Parathyroid adenoma (tissue), 2 donors: ENCODE data around the gene LRP1B.

Experiments used
- H2AFZ ChIP-seq: fragments of 300-600 bp; sonication (generic); one replicate; pipeline ENCODE4 v1.7.0; 2017; ENCODE audit warnings: antibody characterized with exemption, mild to moderate bottlenecking
- H3K27ac ChIP-seq: fragments of 300-600 bp; sonication (generic); one replicate; pipeline ENCODE4 v1.7.0; 2017
- H3K27me3 ChIP-seq: fragments of 300-600 bp; sonication (generic); one replicate; pipeline ENCODE4 v1.7.0; 2017; ENCODE audit warnings: low read length; ENCODE audit not compliant: control insufficient read depth, insufficient read depth
- H3K36me3 ChIP-seq: fragments of 300-600 bp; sonication (generic); one replicate; pipeline ENCODE4 v1.7.0; 2017; ENCODE audit warnings: low read length; ENCODE audit not compliant: control insufficient read depth, insufficient read depth
- H3K4me1 ChIP-seq: fragments of 300-600 bp; sonication (generic); one replicate; pipeline ENCODE4 v1.7.0; 2017; ENCODE audit warnings: control low read depth
- H3K4me2 ChIP-seq: fragments of 300-600 bp; sonication (generic); one replicate; pipeline ENCODE4 v1.7.0; 2017; ENCODE audit warnings: low read length
- H3K4me3 ChIP-seq: fragments of 300-600 bp; sonication (generic); one replicate; pipeline ENCODE4 v1.7.0; 2017; ENCODE audit warnings: low read depth, low read length
- H3K79me2 ChIP-seq: fragments of 300-600 bp; sonication (generic); one replicate; pipeline ENCODE4 v1.7.0; 2017; ENCODE audit warnings: control low read depth
- H3K9ac ChIP-seq: fragments of 300-600 bp; sonication (generic); one replicate; pipeline ENCODE4 v1.7.0; 2017; ENCODE audit warnings: mild to moderate bottlenecking
- H3K9me3 ChIP-seq: fragments of 300-600 bp; sonication (generic); one replicate; pipeline ENCODE4 v1.7.0; 2017; ENCODE audit warnings: low read length; ENCODE audit not compliant: control insufficient read depth
- TF ChIP-seq, protein P1 (sequence below): fragments of 300-600 bp; sonication (generic); IDR thresholded peaks from one replicate; pipeline ENCODE4 v1.7.0; 2017; ENCODE audit warnings: antibody characterized with exemption, mild to moderate bottlenecking
- donor health status: primary hyperparathyroidism.

Gene LRP1B

DNA sequence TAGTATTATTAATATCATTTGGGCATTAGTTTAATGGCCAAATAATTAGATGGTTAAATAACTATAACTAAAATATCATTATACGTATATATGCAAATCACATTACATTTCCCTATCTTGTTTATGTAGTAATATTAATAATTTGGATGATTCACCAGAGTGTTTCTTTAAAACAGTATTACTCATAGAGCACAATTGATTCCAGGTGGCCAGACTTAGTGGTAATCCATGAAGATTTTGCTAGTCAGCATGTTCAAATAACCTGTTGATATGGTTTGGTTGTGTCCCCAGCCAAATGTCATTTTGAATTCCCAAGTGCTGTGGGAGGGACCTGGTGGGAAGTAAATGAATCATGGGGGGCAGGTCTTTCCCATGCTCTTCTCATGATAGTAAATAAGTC, 782.3 kb downstream of the LRP1B start:
- no peaks in the 10 kb centered on the region for H3K4me1 ChIP-seq
- H3K79me2 ChIP-seq = no peaks in the 10 kb centered on the region
- no peak overlapping the region for H3K4me3 ChIP-seq
- H3K27me3 ChIP-seq = no peaks in the 10 kb centered on the region
- no peaks in the 10 kb centered on the region for H3K9me3 ChIP-seq
- no peaks in the 10 kb centered on the region for H3K36me3 ChIP-seq
- TF ChIP-seq, protein P1, sequence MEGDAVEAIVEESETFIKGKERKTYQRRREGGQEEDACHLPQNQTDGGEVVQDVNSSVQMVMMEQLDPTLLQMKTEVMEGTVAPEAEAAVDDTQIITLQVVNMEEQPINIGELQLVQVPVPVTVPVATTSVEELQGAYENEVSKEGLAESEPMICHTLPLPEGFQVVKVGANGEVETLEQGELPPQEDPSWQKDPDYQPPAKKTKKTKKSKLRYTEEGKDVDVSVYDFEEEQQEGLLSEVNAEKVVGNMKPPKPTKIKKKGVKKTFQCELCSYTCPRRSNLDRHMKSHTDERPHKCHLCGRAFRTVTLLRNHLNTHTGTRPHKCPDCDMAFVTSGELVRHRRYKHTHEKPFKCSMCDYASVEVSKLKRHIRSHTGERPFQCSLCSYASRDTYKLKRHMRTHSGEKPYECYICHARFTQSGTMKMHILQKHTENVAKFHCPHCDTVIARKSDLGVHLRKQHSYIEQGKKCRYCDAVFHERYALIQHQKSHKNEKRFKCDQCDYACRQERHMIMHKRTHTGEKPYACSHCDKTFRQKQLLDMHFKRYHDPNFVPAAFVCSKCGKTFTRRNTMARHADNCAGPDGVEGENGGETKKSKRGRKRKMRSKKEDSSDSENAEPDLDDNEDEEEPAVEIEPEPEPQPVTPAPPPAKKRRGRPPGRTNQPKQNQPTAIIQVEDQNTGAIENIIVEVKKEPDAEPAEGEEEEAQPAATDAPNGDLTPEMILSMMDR = no peak
- H2AFZ ChIP-seq = no peak overlapping the region
- H3K4me2 ChIP-seq = no peak overlapping the region
- no peak overlapping the region for H3K27ac ChIP-seq
- H3K9ac ChIP-seq = no peak overlapping the region

- Histone ChIP-seq H3K4me3 (no peak overlapping the region), H3K27ac (no peak overlapping the region), H3K79me2 (no peaks in the 10 kb centered on the region), H3K9me3 (no peaks in the 10 kb centered on the region), H3K4me1 (no peaks in the 10 kb centered on the region), H2AFZ (no peak overlapping the region), H3K27me3 (no peaks in the 10 kb centered on the region), H3K9ac (no peak overlapping the region), H3K4me2 (no peak overlapping the region), H3K36me3 (no peaks in the 10 kb centered on the region)
- TF ChIP-seq, protein P1 = no peak
These were observed 789.4 kb downstream of the LRP1B start for GRCh38 chr2:141341444-141341843.

GRCh38 chr2:141331127-141331526, 799.7 kb downstream of the LRP1B start:
- H3K9me3 ChIP-seq = no peaks in the 10 kb centered on the region
- no peaks in the 10 kb centered on the region for H3K4me1 ChIP-seq
- TF ChIP-seq, protein P1 = no peak
- no peak overlapping the region for H3K27ac ChIP-seq
- H2AFZ ChIP-seq = no peak overlapping the region
- no peaks in the 10 kb centered on the region for H3K27me3 ChIP-seq
- no peaks in the 10 kb centered on the region for H3K36me3 ChIP-seq
- no peak overlapping the region for H3K4me2 ChIP-seq
- H3K9ac ChIP-seq = no peak overlapping the region
- no peak overlapping the region for H3K4me3 ChIP-seq
- H3K79me2 ChIP-seq = no peaks in the 10 kb centered on the region

- Histone ChIP-seq H3K4me1 (no peaks in the 10 kb centered on the region), H3K27me3 (no peaks in the 10 kb centered on the region), H3K36me3 (no peaks in the 10 kb centered on the region), H3K9me3 (no peaks in the 10 kb centered on the region), H2AFZ (no peak overlapping the region), H3K27ac (no peak overlapping the region), H3K4me2 (no peak overlapping the region), H3K9ac (no peak overlapping the region), H3K4me3 (no peak overlapping the region), H3K79me2 (no peaks in the 10 kb centered on the region)
- TF ChIP-seq, protein P1 = no peak
These were observed 800.9 kb downstream of the LRP1B start for GRCh38 chr2:141329964-141330363.

GRCh38 chr2:141323571-141323970, 807.2 kb downstream of the LRP1B start:
- H3K27ac ChIP-seq = no peak overlapping the region
- no peaks in the 10 kb centered on the region for H3K27me3 ChIP-seq
- no peak overlapping the region for H3K9ac ChIP-seq
- TF ChIP-seq, protein P1 = no peak
- H2AFZ ChIP-seq = no peak overlapping the region
- no peaks in the 10 kb centered on the region for H3K9me3 ChIP-seq
- H3K4me3 ChIP-seq = no peak overlapping the region
- H3K4me2 ChIP-seq = no peak overlapping the region
- no peaks in the 10 kb centered on the region for H3K79me2 ChIP-seq
- no peaks in the 10 kb centered on the region for H3K36me3 ChIP-seq
- no peaks in the 10 kb centered on the region for H3K4me1 ChIP-seq
